ENCODE measurements around the gene ZNF688.
"Not testable (repeated sequence)": the region's sequence is repeated elsewhere in the genome, so short reads cannot be mapped to it uniquely, and the experiment has no call there.

The ZNF688 gene

DNA sequence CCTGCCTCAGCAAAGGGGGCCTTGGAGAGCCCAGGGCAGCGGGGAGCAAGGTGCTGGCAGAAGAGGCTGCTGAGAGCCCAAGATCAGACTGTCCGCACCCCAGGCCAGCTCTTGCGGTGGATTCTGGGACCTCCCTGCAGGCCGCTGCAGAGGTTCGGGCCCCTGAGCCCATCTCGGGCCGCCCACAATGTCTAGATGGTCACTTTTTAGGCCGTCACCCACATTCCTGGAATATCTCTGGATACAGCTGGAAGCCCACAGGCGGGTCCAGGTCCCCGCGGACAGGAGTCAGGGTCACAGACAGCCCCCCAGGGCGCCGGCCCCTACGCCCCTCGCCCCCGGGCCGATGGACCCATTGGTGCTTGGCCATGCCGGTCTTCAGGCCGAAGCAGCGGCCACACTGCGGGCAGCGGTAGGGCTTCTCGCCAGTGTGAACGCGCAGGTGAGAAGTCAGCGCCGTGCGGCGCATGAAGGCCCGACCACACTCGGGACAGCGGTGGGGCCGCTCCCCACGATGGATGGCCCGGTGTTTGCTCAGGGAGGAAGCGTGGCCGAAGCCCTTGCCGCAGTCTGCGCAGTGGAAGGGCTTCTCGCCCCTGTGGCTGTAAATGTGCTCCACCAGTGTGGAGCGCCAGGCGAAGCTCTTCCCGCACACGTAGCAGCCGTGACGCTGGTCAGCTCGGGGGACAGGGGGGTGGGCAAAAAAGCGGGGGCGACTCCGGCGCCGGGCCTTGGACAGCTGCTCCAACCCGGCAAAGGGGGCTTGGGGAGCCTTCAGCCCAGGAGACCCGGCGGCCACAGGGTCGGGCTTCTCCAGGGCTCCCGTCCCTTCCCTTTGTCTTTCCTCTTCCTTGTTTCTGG lies 39.0 kb downstream of the ZNF688 start:
- ATAC-seq, result no peak

DNA sequence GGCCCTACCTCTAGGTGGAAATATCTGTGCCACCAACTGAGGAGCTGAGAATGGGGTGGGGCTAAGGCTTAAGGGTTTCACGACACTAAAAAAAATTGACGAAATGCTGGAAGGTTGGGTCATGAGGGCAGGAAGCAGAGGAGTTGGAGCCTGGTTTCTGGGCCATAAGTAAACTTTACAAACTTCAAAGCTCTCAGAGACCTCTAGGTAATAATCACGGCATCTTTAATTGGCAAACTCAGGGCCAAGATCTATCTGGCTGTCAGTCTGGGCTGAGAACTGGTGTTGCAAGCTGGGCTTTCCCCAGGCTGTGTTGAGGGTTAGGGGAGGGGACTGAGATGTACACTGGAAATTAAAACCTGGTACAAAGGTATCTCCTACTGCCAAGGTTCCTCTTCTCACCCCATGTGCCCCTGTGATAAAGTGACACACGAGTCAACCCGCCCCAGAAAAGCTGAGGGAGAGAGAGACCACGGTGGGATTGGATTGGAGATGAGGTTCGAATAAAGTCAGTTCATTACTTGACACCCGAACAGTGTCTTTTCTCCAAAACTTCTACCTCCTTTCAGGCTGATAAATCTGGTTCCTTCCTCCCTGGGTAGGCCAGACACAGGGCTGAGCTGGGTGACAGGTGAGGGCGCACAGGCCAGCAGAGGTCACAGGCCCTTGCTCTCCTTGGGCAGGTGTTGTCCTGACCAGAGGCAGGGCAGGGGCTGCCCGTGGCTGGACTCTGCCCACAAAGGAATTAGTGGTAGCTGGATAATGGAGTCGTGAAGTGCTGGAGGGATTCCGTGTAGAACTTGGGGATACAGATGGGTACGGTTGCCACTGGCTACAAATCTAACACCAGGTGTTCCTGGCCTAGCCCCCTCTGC lies 41.1 kb downstream of the ZNF688 start:
- ATAC-seq, result no peak

DNA sequence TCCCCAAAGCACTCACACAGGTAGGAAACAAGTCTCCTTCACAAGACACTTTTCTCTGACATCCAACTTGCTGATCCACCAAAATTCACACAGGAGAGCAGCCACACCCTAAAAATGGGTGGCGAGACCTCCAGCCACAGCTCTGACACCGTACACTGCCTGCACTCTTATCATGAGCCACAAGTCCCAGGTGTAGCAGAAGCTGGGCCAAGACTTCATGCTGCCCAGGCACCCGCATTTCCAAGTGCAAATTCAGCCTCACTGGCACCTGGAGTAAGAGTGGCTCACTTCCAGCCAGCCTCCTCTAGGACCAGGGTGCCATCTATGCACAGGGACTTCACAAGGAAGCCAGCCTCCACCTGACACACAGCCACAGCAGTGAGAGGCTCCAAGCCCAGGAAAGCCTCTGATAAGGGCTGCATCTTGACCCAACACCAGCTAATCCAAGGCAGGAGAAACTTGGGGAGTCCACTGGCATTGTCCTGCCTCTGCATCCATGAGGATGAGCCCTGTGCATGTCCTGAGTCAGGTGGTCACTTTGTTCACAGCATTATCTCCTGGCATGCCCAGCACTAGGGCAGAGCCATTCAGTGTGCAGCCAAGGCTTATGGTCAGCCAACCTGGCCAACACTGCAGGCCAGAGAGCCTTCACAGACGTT lies 42.6 kb downstream of the ZNF688 start:
- ATAC-seq, result no peak

DNA sequence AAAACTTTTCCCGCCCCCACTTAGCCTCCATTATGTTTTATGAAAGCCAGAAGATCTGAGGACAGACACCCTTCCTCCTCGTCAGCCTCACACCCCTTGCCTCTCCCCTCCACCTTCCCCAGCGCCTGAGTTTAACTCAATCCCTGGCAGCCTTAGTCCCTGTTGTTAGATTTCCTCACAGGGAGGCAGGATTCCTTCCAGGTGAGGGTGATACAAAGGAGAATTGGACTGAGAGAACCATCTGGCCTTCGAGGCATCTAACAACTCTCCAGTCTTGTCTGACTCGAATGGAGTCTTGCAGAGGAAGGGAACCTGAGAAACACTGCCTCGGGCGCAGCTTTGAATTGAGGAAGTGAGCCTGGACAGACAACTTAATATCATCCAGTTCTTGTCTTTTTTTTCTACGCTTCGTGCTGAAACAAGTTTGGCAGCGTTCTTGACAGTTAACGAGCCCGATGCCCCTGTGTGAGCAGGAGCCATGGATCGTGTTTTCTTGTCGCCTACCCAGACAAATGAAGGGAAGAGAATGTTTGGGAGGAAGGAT lies 43.8 kb downstream of the ZNF688 start:
- no peak for ATAC-seq

DNA sequence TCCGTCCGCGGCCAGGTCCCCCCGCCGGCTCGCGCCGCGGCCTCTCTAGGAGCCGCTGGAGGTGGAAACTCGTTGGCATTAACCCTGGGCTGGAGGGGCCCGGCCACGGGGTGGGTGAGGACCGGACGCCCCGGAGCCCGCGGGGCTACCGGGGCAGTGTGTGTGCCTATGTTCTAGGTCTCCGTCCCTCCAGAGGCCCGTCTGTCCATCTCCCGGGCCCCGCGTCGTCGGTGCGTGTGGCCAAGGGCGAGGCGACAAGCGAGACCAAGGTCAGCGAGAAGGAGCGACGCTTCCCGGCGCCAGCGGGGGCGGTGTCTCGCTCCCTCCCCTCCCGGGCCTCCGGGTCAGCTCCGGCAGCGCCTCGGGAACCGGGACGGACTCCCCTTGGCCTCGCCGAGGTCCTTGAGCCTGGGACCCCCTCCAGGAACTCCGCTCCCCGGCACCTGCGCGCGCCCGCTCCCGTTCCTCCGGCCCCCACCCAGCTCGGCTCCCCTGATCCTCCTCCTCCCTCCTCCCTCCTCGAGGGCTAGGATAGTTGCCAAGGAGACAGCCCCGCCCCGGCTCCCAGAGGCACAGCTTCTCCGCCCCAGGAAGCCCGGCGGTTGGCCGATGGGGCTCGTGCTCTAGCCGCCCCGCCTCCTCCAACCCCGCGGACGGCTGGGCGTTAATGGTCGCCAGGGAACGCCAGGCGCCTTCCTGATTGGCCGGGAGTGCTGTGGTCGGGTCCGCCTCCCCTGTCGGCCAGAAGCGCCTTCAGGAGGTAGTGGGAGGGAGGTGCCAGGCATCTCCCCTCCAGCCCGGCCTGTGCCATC lies 44.5 kb downstream of the ZNF688 start:
- ATAC-seq, result peak; percentile 90 to 92

DNA sequence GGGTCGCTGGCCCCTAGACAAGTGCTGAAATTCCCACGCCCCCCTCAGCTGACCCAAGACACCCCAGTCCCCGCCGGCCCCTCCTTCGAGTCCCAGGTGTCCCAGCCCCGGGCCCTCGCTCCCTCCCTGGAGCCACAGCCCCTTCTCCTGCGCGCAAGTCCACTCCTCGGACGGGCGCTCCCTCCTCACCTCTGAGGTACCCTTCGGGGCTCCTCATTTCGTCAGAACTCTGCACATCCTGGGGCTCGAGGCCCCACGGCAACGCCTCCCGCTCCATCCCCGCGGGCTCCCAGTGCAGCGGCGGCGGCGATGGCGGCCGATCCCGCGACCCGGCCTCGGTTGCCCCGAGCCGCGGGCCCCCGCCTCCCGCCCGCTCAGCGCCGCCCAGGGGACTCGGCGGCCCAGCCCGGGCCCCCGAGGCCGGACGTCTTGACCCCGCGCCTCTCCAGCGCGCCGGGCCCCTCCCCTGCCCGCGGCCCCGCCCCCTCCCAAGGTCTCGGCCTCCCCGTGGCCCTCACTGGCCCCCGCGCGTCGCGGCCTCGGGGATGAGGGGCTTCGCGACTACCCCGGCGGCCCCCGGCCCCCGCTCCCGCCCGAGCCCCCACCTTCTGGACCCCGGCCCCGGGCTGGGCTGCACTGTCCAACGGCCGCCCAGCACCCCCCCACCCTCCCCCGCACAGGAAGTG lies 45.2 kb downstream of the ZNF688 start, which contains the start of gene ZNF768:
ZNF768 (minus strand) TSS at position 430 of the 686 bp plus-strand sequence; CDS start at position 277, 153 bp downstream.
- peak; percentile 3 to 6 for ATAC-seq

DNA sequence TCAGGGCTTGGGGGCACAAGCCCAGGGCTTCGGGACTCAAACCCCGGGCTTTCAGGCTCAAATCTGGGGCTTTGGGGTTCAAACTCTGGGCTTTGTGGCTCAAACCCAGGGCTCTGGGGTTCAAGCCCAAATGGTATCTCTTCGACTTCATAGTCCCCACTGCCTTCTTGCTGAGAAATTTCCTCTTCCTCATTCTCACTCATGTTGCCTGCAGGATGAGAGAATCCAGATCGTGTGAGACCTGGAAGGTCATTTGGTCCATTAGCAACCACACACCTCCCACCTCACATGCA lies 45.7 kb downstream of the ZNF688 start:
- no peak for ATAC-seq

DNA sequence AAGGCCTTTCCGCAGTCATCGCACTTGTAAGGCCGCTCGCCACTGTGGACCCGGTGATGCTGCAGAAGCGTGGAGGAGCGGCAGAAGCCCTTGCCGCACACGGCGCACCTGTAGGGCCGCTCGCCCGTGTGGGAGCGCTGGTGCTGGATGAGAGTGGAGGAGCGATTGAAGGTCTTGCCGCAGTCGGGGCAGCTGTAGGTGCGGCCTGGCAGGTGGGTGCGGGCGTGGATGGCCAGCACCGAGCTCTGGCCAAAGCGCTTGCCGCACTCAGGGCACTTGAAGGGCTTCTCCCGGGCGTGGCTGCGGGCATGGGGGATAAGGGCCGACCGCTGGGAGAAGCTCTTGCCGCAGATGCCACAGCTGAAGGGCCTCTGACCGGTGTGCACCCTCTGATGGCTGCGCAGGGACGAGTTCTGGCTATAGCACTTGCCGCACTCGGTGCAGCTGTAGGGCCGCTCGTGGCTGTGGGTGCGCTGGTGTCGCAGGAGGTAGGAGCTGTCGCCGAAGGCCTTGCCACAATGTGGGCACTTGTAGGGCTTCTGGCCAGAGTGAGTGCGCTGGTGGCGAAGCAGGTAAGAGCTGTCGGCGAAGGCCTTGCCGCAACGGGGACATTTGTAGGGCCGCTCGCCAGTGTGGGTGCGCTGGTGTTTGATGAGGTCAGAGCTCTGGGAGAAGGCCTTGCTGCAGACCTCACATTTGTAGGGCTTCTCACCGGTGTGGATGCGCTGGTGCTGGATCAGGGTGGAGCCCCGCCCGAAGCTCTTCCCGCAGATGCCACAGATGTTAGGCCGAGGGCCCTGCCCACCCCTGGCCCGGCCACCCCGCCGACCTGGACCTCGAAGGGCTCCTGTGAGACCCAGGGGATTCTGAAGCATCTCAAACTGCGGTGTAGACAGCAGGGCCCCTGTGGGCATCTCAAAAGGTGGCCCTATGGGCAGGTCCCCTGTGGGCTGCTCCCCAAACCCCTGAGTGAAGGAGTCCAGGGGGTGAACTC lies 46.6 kb downstream of the ZNF688 start:
- no peak for ATAC-seq

DNA sequence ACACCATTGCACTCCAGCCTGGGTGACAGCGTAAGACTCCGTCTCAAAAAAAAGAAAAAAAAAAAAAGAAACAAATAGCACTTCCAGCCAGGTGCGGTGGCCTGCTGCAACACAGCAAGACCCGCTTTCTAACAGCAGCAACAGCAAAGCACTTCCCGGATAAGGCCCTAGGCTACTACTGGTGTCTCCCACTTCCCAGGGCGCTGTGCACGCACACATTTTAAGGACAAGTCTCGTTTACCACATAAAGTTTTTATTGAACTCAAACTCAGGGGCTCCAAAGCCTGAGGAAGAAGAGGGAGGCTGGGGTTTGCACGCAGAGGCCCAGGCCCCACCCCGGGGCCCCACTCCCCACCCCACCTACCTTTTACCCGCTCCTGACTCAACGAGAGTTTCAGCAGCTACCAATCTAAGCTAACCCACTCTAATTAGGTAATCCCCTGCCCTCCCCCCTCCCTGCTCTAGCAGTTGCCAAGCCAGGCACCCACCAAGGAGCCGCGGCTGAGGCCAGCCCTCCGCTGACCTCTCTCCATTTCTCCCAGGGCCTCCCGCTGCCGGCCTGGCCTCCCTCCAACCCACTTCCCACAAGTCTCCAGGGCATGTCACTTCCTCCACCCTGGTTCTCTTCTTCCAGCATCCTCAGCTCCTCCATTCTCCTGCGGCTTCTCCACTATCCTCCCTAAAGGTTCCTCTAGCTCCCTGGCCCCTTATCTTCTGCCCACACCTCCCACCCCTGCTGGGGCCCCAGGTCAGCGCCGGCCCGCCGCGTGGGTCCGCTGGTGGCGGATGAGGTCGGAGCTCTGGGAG lies 47.5 kb downstream of the ZNF688 start:
- no peak for ATAC-seq

DNA sequence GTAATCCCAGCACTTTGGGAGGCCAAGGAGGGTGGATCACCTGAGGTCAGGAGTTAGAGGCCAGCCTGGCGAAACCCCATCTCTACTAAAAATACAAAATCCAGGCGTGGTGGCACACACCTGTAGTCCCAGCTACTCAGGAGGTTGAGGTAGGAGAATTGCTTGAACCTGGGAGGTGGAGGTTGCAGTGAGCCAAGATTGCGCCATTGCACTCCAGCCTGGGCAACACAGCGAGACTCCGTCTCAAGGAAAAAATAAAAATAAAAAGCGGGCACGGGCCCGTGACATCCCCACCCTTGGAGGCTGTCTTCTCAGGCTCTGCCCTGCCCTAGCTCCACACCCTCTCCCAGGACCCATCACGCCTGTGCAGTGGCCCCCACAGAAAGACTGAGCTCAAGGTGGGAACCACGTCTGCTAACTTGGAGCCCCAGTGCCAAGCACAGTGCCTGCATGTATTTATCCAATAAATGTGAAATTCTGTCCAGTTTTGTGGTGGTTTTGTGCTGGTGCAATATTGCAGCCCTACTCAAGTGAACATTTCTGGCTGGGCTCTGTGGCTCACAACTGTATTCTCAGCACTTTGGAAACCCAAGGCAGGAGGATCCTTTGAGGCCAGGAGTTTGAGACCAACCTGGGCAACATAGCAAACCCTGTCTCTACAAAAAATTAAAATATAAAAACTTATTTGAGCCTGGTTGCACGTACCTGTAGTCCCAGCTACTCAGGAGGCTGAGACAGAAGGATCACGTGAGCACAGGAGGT lies 48.6 kb downstream of the ZNF688 start:
- not testable (repeated sequence) for ATAC-seq

DNA sequence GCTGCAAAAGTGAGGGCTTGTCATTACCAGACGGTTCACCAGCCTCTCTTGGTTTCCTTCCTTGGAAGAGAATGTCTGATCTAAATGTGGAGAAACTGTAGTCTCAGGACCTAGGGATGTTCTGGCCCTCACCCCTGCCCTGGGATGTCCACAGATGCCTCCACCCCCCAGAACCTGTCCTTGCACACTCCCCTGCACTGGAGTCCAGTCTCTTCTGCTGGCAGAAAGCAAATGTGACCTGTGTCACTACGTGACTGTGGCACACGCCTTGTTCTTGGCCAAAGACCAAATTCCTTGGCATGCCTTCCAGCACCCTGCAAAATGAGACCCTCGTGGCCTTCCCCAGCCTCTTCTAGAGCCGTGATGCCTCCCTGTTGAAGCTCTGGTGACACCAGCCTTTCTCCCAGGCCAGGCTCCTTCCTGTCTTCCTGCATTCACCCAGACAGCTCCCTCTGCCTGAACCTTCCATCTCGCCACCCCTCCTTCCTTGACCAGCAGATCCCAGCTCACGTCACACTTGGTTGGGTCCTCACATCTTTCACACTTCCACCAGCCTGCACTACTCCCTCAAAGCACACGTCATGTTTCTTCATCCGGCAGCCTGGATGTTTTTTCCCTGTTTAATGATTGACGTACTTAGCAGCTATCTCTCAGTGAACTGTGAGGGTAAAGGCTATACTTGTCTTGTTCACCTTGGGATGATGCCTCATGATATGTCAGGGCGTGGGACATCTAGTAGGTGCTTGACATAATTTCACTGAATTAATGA lies 49.5 kb downstream of the ZNF688 start:
- no peak for ATAC-seq

DNA sequence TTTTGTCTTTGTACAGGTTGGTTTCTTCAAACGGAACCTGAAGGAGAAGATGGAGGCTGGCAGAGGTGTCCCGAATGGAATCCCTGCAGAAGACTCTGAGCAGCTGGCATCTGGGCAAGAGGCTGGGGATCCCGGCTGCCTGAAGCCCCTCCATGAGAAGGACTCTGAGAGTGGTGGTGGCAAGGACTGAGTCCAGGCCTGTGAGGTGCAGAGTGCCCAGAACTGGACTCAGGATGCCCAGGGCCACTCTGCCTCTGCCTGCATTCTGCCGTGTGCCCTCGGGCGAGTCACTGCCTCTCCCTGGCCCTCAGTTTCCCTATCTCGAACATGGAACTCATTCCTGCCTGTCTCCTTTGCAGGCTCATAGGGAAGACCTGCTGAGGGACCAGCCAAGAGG lies 50.0 kb downstream of the ZNF688 start:
- no peak for ATAC-seq
